A673 (cell line): ENCODE data around the gene ERP44. TPM values are rescaled to one million over a fixed set of nuclear protein-coding genes. Genes with fewer than 3 reads are reported as not detected.
"Not testable (repeated sequence)": the region's sequence is repeated elsewhere in the genome, so short reads cannot be mapped to it uniquely, and the experiment has no call there.

Source experiments
- BruUV-seq: library from RNA; stranded (reverse); fragments of 400-500 nt; replicated peaks from 2 replicates; lab custom pipeline; 2021; lab: Mats Ljungman, UMichigan
- CTCF ChIA-PET: fragments of 300-600 bp; sonication (Branson Sonifier 250); formaldehyde crosslinking; loops from one replicate; lab custom pipeline; 2022; ENCODE audit warnings: antibody characterized with exemption; lab: Charles Lee
- POLR2A ChIA-PET: fragments of 300-600 bp; sonication (Branson Sonifier 250); formaldehyde crosslinking; loops from one replicate; lab custom pipeline; 2022; ENCODE audit warnings: antibody characterized with exemption; ENCODE audit not compliant: low non-redundant PET; lab: Charles Lee
- DNase-seq: peaks from one replicate; pipeline ENCODE4 v3.0.0-alpha.2; 2015; ENCODE audit warnings: low spot score
- H3K27ac ChIP-seq: fragments of 200-600 bp; sonication (generic); 2 replicates; pipeline ENCODE4 v1.5.1; 2016; ENCODE audit warnings: mixed run types, low read depth, mild to moderate bottlenecking, mixed read lengths, antibody characterized with exemption, low read length; ENCODE audit not compliant: poor library complexity, severe bottlenecking
- H3K27me3 ChIP-seq: fragments of 200-600 bp; sonication (generic); replicated peaks from 2 replicates; pipeline ENCODE4 v1.6.1; 2017; ENCODE audit warnings: mixed run types, low read depth, mild to moderate bottlenecking, mixed read lengths, antibody characterized with exemption, low read length; ENCODE audit not compliant: insufficient read depth, poor library complexity
- H3K36me3 ChIP-seq: fragments of 200-600 bp; sonication (generic); 2 replicates; pipeline ENCODE4 v1.6.1; 2016; ENCODE audit warnings: mixed run types, mild to moderate bottlenecking, mixed read lengths, antibody characterized with exemption, low read length; ENCODE audit not compliant: insufficient read depth, poor library complexity, severe bottlenecking
- H3K4me1 ChIP-seq: fragments of 200-600 bp; sonication (generic); 2 replicates; pipeline ENCODE4 v1.6.1; 2017; ENCODE audit warnings: mixed run types, mild to moderate bottlenecking, mixed read lengths, antibody characterized with exemption, low read length; ENCODE audit not compliant: insufficient read depth, poor library complexity, severe bottlenecking
- H3K4me3 ChIP-seq: fragments of 200-600 bp; sonication (generic); 2 replicates; pipeline ENCODE4 v1.5.1; 2016; ENCODE audit warnings: low read depth, mixed run types, mild to moderate bottlenecking, mixed read lengths, low read length; ENCODE audit not compliant: poor library complexity, severe bottlenecking
- H3K9me3 ChIP-seq: fragments of 200-600 bp; sonication (generic); 2 replicates; pipeline ENCODE4 v1.6.1; 2016; ENCODE audit warnings: mixed run types, low read depth, mild to moderate bottlenecking, mixed read lengths, antibody characterized with exemption, low read length; ENCODE audit not compliant: poor library complexity, severe bottlenecking
- EZH2 ChIP-seq: fragments of 200-600 bp; sonication (generic); IDR thresholded peaks from 2 replicates; pipeline ENCODE4 v1.6.1; 2017; ENCODE audit warnings: borderline replicate concordance, low read depth, mild to moderate bottlenecking, mixed read lengths, antibody characterized with exemption, low read length; ENCODE audit not compliant: poor library complexity, severe bottlenecking
- intact Hi-C: fragments of 100-400 bp; cut with micrococcal nuclease; formaldehyde crosslinking; loops from one replicate; pipeline ENCODE4 v1.10.0; 2022; ENCODE audit not compliant: unreplicated experiment
- total RNA-seq: library from RNA; stranded (reverse); gene quantifications from 2 replicates; pipeline ENCODE4 v1.2.3, GENCODE V29; 2021
- TF ChIP-seq, protein P1 (sequence below): fragments of 300-800, 200-600 bp; sonication (generic); conservative IDR thresholded peaks from 2 replicates; pipeline ENCODE4 v1.5.1; 2017; ENCODE audit warnings: low read depth, mild to moderate bottlenecking, antibody characterized with exemption, low read length, moderate library complexity, mixed read lengths

The ERP44 gene
- total RNA-seq, 1 experiment from 2014 or later, result 16.8 TPM

DNA sequence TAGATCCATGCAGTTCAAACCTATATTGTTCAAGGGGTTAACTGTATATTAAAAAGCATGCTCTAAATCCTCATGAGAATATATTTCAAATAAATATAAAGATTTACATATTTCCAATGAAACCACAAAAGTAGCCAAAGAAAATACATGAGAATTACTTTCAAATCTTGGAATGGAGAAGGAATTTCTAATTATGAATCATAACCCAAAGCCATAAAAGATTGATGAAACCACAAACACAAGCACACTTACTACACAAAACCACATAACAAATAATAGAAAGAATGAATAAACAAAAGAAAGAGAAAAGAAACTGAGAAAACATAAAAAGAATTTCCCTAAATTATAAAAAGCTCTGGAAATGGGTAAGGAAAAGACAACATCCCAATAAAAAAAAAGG, 16.0 kb downstream of the ERP44 start:
- ChIA-PET POLR2A (no interaction called here), CTCF (no interaction called here)
- H3K27me3 ChIP-seq, result no peaks in the 10 kb centered on the region
- BruUV-seq, result no TSS peak
- no peaks in the 10 kb centered on the region for H3K9me3 ChIP-seq
- no peak for DNase-seq
- H3K36me3 ChIP-seq, result no peaks in the 10 kb centered on the region
- intact Hi-C loops, result no loop called here
- TF ChIP-seq, protein P1, sequence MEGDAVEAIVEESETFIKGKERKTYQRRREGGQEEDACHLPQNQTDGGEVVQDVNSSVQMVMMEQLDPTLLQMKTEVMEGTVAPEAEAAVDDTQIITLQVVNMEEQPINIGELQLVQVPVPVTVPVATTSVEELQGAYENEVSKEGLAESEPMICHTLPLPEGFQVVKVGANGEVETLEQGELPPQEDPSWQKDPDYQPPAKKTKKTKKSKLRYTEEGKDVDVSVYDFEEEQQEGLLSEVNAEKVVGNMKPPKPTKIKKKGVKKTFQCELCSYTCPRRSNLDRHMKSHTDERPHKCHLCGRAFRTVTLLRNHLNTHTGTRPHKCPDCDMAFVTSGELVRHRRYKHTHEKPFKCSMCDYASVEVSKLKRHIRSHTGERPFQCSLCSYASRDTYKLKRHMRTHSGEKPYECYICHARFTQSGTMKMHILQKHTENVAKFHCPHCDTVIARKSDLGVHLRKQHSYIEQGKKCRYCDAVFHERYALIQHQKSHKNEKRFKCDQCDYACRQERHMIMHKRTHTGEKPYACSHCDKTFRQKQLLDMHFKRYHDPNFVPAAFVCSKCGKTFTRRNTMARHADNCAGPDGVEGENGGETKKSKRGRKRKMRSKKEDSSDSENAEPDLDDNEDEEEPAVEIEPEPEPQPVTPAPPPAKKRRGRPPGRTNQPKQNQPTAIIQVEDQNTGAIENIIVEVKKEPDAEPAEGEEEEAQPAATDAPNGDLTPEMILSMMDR, result no peak
- no peak for TF ChIP-seq EZH2
- H3K4me1 ChIP-seq, result peaks cover 11% of the 10 kb centered on the region
- H3K27ac ChIP-seq, result no peak overlapping the region
- H3K4me3 ChIP-seq, result no peak overlapping the region

DNA sequence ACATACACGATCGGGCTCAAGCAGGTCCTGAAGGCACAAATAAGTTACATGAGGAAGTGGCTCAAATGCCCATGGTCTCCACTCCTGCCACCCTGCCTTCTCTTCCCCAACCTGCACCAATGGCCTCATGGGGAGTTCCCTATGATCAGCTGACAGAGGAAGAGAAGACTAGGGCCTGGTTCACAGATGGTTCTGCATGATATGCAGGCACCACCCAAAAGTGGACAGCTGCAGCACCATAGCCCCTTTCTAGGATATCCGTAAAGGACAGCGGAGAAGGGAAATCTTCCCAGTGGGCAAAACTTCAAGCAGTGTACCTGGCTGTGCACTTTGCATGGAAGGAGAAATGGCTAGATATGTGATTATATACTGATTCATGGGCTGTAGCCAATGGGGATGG, 22.5 kb downstream of the ERP44 start:
- intact Hi-C loops, H3K27ac ChIP-seq, CTCF ChIA-PET, BruUV-seq, H3K36me3 ChIP-seq, H3K9me3 ChIP-seq, H3K4me3 ChIP-seq, DNase-seq, H3K27me3 ChIP-seq, H3K4me1 ChIP-seq, POLR2A ChIA-PET: not testable (repeated sequence)

DNA sequence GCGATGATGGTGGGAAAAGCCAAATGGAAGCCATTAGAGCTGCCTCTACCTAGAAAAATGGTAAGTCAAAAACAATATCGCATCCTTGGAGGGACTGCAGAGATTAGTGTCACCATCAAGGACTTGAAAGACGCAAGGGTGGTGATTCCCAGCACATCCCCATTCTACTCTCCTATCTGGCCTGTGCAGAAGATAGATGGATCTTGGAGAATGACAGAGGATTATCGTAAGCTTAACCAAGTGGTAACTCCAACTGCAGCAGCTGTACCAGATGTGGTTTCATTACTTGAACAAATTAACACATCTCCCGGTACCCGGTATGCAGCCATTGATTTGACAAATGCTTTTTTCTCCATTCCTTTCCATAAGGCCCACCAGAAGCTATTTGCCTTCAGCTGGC, 23.8 kb downstream of the ERP44 start:
- H3K9me3 ChIP-seq, result no peaks in the 10 kb centered on the region
- H3K4me1 ChIP-seq, result peaks cover 14% of the 10 kb centered on the region
- no peak for TF ChIP-seq EZH2
- TF ChIP-seq, protein P1, result no peak
- ChIA-PET CTCF (no interaction called here), POLR2A (no interaction called here)
- H3K36me3 ChIP-seq, result no peaks in the 10 kb centered on the region
- H3K27ac ChIP-seq, result no peak overlapping the region
- DNase-seq, result no peak
- intact Hi-C loops, result no loop called here
- H3K27me3 ChIP-seq, result no peaks in the 10 kb centered on the region
- BruUV-seq, result no TSS peak
- no peak overlapping the region for H3K4me3 ChIP-seq

DNA sequence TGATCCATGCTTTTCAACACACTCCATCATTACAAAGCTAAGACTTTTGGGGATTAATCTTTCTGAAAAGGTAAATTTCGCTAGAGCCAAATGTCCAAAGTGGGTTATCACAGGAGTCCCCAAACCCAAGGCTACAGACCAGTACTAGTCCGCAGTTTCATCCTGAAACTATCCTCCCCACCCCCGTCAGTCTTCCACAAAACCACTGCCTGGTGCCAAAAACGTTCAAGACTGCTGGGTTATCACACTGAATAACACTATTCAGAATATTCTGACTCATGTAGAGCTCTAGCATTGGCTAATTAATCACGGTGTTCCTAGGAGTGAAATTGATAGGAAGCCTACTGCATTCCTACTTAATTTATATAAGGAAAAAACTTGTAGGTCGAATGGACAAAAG, 24.7 kb downstream of the ERP44 start:
- no peak overlapping the region for H3K4me3 ChIP-seq
- H3K9me3 ChIP-seq, result no peaks in the 10 kb centered on the region
- ChIA-PET CTCF (no interaction called here), POLR2A (no interaction called here)
- H3K27me3 ChIP-seq, result no peaks in the 10 kb centered on the region
- intact Hi-C loops, result no loop called here
- no peak overlapping the region for H3K27ac ChIP-seq
- no TSS peak for BruUV-seq
- no peak for DNase-seq
- H3K4me1 ChIP-seq, result peaks cover 16% of the 10 kb centered on the region
- H3K36me3 ChIP-seq, result no peaks in the 10 kb centered on the region
- TF ChIP-seq, protein P1, result no peak
- TF ChIP-seq EZH2, result no peak
